ENCODE measurements around the gene ADAM8. TPM values are rescaled to one million over a fixed set of nuclear protein-coding genes. Genes with fewer than 3 reads are reported as not detected.
A peak's percentile ranks its signal among the peaks of the same experiment; 100 is the strongest.
"Not testable (repeated sequence)": the region's sequence is repeated elsewhere in the genome, so short reads cannot be mapped to it uniquely, and the experiment has no call there.

Gene ADAM8
- total and polyA plus RNA-seq, 2 of the 8 experiments (the other 6 are each of a cell fraction or from before 2014, with no cell fraction given), result 4.6 TPM

GRCh38 chr10:133320852-133321422 is 44.3 kb upstream of the ADAM8 start:
- FAIRE-seq; H3K4me3 ChIP-seq (ENCODE audit: extremely low read depth in 1 of 4, insufficient read depth in 2 of 4, low read depth in 3 of 4, low read length in 4 of 4); H4K5ac ChIP-seq (ENCODE audit: insufficient read length, low read depth, low read length); H2BK15ac ChIP-seq (ENCODE audit: low read length); H4K91ac ChIP-seq (replicated peaks; ENCODE audit: insufficient read length, low read length); H3K27ac ChIP-seq (ENCODE audit: low read depth, low read length); H3K23me2 ChIP-seq (ENCODE audit: low read depth, low read length); H3K79me1 ChIP-seq (ENCODE audit: low read depth, low read length); H3K36me3 ChIP-seq (ENCODE audit: control insufficient read depth in 2 of 4, insufficient read depth in 4 of 4, low read length in 3 of 4); H4K20me1 ChIP-seq (replicated peaks in 1 of 2; ENCODE audit: control insufficient read depth in 1 of 2, insufficient read depth in 2 of 2, low read length in 2 of 2); H2BK12ac ChIP-seq (ENCODE audit: low read depth, low read length); H4K8ac ChIP-seq (ENCODE audit: extremely low read depth, insufficient read depth, low read length); H2BK120ac ChIP-seq (replicated peaks; ENCODE audit: low read depth, low read length); H2BK5ac ChIP-seq (ENCODE audit: low read depth, low read length); H3K23ac ChIP-seq (ENCODE audit: insufficient read length); H2AK5ac ChIP-seq (ENCODE audit: low read depth, low read length); H3K56ac ChIP-seq (replicated peaks; ENCODE audit: insufficient read length, low read depth, low read length); H3K4ac ChIP-seq (replicated peaks; ENCODE audit: insufficient read length, low read depth, low read length); H2BK20ac ChIP-seq (ENCODE audit: low read length); H3K18ac ChIP-seq (ENCODE audit: extremely low read depth, low read length); DNase-seq (ENCODE audit: low read depth in 1 of 2, low spot score in 2 of 2); H3K79me2 ChIP-seq (ENCODE audit: control insufficient read depth in 1 of 2, insufficient read depth in 2 of 2, low read length in 2 of 2); H3K9ac ChIP-seq (replicated peaks in 1 of 4; ENCODE audit: extremely low read depth in 1 of 4, low read depth in 3 of 4, low read length in 3 of 4); H3K4me2 ChIP-seq (ENCODE audit: insufficient read depth in 1 of 2, low read depth in 2 of 2, low read length in 2 of 2); H2AFZ ChIP-seq (ENCODE audit: low read length); H3K14ac ChIP-seq (ENCODE audit: insufficient read length); H3K9me3 ChIP-seq (ENCODE audit: insufficient read depth in 2 of 2, low read depth in 1 of 2, low read length in 1 of 2): not testable (repeated sequence)
- WGBS, 2 experiments (ENCODE audit: extremely low coverage in 1 of 2, insufficient coverage in 1 of 2, insufficient read length in 1 of 2, insufficient replicate concordance in 2 of 2, low coverage in 1 of 2, low lambda C conversion rate in 2 of 2, missing lambda C conversion rate in 1 of 2), result 89% methylated on average over 6 of the region's 6 CpGs; no CpG with 5 or more reads in 1 of the 2 experiments
- 0 out of 2 replicates have a peak, but pooled peaks have one; percentile 44 for TF ChIP-seq SP1 (IDR thresholded peaks at IDR 0.05; ENCODE audit: low read depth, low read length)
- ChIA-PET CTCF (ENCODE audit: partially characterized antibody) (interaction anchor here (0.6 to 0.7 kb wide), 2 partner anchors 9 to 12 kb away, joined by 3 to 5 read pairs; no protein-coding TSS in a partner anchor), POLR2A (ENCODE audit: partially characterized antibody) (interaction anchor here (0.6 kb wide), 1 partner anchor 32 kb away, joined by 3 read pairs; no protein-coding TSS in a partner anchor)
- Histone ChIP-seq H3K4me1 (replicated peaks in 1 of 4; ENCODE audit: control insufficient read depth in 3 of 4, insufficient read depth in 4 of 4, low read length in 3 of 4) (peaks cover 0 to 11% (median 4%) of the 10 kb centered on the region in 4 experiments; a peak in 6 of 7 replicates), H3K27me3 (replicated peaks in 1 of 4; ENCODE audit: control insufficient read depth in 3 of 4, extremely low read depth in 1 of 4, insufficient read depth in 3 of 4, low read length in 3 of 4) (peaks cover 10 to 21% (median 15%) of the 10 kb centered on the region in 4 experiments)
